GM18517 (cell line): Measurements from ENCODE around the gene FTCDNL1.

Experiments
- ATAC-seq: cut with Tn5 transposase; IDR thresholded peaks from one replicate; pipeline ENCODE4 v1.9.1; 2021; ENCODE audit warnings: mild to moderate bottlenecking, moderate library complexity; ENCODE audit not compliant: unreplicated experiment

FTCDNL1 gene

GRCh38 chr2:199743415-199744120, 107.4 kb downstream of the FTCDNL1 start:
- ATAC-seq: no peak

- no peak for ATAC-seq
These were observed 108.1 kb downstream of the FTCDNL1 start for GRCh38 chr2:199742884-199743283.

GRCh38 chr2:199740111-199740428, 110.9 kb downstream of the FTCDNL1 start:
- ATAC-seq: no peak

- ATAC-seq: no peak
These were observed 111.4 kb downstream of the FTCDNL1 start for GRCh38 chr2:199739413-199740110.

GRCh38 chr2:199738727-199739412, 112.1 kb downstream of the FTCDNL1 start:
- ATAC-seq: no peak

GRCh38 chr2:199734651-199735050, 116.3 kb downstream of the FTCDNL1 start:
- no peak for ATAC-seq

GRCh38 chr2:199734011-199734410, 117.0 kb downstream of the FTCDNL1 start:
- ATAC-seq: no peak

GRCh38 chr2:199727801-199728200, 123.2 kb downstream of the FTCDNL1 start:
- no peak for ATAC-seq

- no peak for ATAC-seq
These were observed 123.7 kb downstream of the FTCDNL1 start for GRCh38 chr2:199727306-199727705.

- ATAC-seq: no peak
These were observed 132.9 kb downstream of the FTCDNL1 start for GRCh38 chr2:199718074-199718473.

- no peak for ATAC-seq
These were observed 133.4 kb downstream of the FTCDNL1 start for GRCh38 chr2:199717587-199717907.

GRCh38 chr2:199716807-199717586, 134.0 kb downstream of the FTCDNL1 start:
- no peak for ATAC-seq

GRCh38 chr2:199713746-199714145, 137.2 kb downstream of the FTCDNL1 start:
- no peak for ATAC-seq

- ATAC-seq: no peak
These were observed 140.4 kb downstream of the FTCDNL1 start for GRCh38 chr2:199710551-199710950.
